Stimulated activated CD4-positive, alpha-beta T cell treated with anti-CD3 and anti-CD28 coated beads, Interleukin-4, amount 100 ng/mL, for 4 hours (primary cell): Measurements from ENCODE around the gene TRIP12.
A peak's percentile ranks its signal among the peaks of the same experiment; 100 is the strongest.
"Not testable (repeated sequence)": the region's sequence is repeated elsewhere in the genome, so short reads cannot be mapped to it uniquely, and the experiment has no call there.

ENCODE experiments used
- DNase-seq, 2 experiments: peaks; one replicate each; pipeline ENCODE4 v3.0.0-alpha.2; 2020

Gene TRIP12

GRCh38 chr2:229757462-229757861 lies 164.3 kb downstream of the TRIP12 start:
- DNase-seq, result not testable (repeated sequence)

GRCh38 chr2:229752970-229753729 lies 168.7 kb downstream of the TRIP12 start:
- DNase-seq, result no peak

GRCh38 chr2:229749779-229750178 lies 172.0 kb downstream of the TRIP12 start:
- DNase-seq, result no peak

- no peak for DNase-seq
Measured at GRCh38 chr2:229748950-229749349, 172.9 kb downstream of the TRIP12 start.

- DNase-seq, result not testable (repeated sequence)
Measured at GRCh38 chr2:229742691-229743090, 179.1 kb downstream of the TRIP12 start.

- DNase-seq, result no peak
Measured at GRCh38 chr2:229740279-229740678, 181.5 kb downstream of the TRIP12 start.

- no peak for DNase-seq
Measured at GRCh38 chr2:229738024-229738625, 183.7 kb downstream of the TRIP12 start.

GRCh38 chr2:229734410-229734809 lies 187.4 kb downstream of the TRIP12 start:
- DNase-seq, result no peak

- no peak for DNase-seq
Measured at GRCh38 chr2:229733611-229734245, 188.1 kb downstream of the TRIP12 start.

- no peak for DNase-seq
Measured at GRCh38 chr2:229732897-229733296, 188.9 kb downstream of the TRIP12 start.

- DNase-seq, result no peak
Measured at GRCh38 chr2:229731916-229732315, 189.9 kb downstream of the TRIP12 start.

GRCh38 chr2:229731363-229731762 lies 190.4 kb downstream of the TRIP12 start:
- no peak for DNase-seq

GRCh38 chr2:229728370-229728769 lies 193.4 kb downstream of the TRIP12 start:
- no peak for DNase-seq

- DNase-seq, result no peak
Measured at GRCh38 chr2:229726643-229727042, 195.2 kb downstream of the TRIP12 start.

GRCh38 chr2:229725716-229726574 lies 195.9 kb downstream of the TRIP12 start:
- DNase-seq, result no peak

- DNase-seq, result not testable (repeated sequence)
Measured at GRCh38 chr2:229723192-229723591, 198.6 kb downstream of the TRIP12 start.

- DNase-seq, result no peak
Measured at GRCh38 chr2:229719926-229720647, 201.7 kb downstream of the TRIP12 start.

- DNase-seq, result no peak
Measured at GRCh38 chr2:229718057-229718456, 203.8 kb downstream of the TRIP12 start.

GRCh38 chr2:229715895-229716507 lies 205.8 kb downstream of the TRIP12 start:
- peak in 1 of 2 experiments; percentile 6 for DNase-seq

- DNase-seq, result peak in 1 of 2 experiments; percentile 22
Measured at GRCh38 chr2:229714736-229715541, 206.9 kb downstream of the TRIP12 start.
